GM23248 (cell line): ENCODE results near the gene ZNF438. TPM values are rescaled to one million over a fixed set of nuclear protein-coding genes. Genes with fewer than 3 reads are reported as not detected.
"Not testable (repeated sequence)": the region's sequence is repeated elsewhere in the genome, so short reads cannot be mapped to it uniquely, and the experiment has no call there.

Source experiments
- DNase-seq: peaks from one replicate; pipeline ENCODE4 v3.0.0-alpha.2; 2015
- H2AFZ ChIP-seq: fragments of 200-600 bp; sonication (generic); 2 replicates; pipeline ENCODE4 v1.6.1; 2016; ENCODE audit warnings: antibody characterized with exemption
- H3F3A ChIP-seq: fragments of 200-600 bp; sonication (generic); 2 replicates; pipeline ENCODE4 v1.6.1; 2016; ENCODE audit warnings: mild to moderate bottlenecking, antibody characterized with exemption, mixed run types; ENCODE audit not compliant: insufficient read depth
- H3K27ac ChIP-seq: fragments of 200-600 bp; sonication (generic); 2 replicates; pipeline ENCODE4 v1.5.1; 2016; ENCODE audit warnings: mild to moderate bottlenecking
- H3K27me3 ChIP-seq: fragments of 200-600 bp; sonication (generic); replicated peaks from 2 replicates; pipeline ENCODE4 v1.6.1; 2016; ENCODE audit warnings: mild to moderate bottlenecking; ENCODE audit not compliant: insufficient read depth
- H3K36me3 ChIP-seq: fragments of 200-600 bp; sonication (generic); 2 replicates; pipeline ENCODE4 v1.6.1; 2016; ENCODE audit warnings: low read depth, mild to moderate bottlenecking
- H3K4me1 ChIP-seq: fragments of 200-600 bp; sonication (generic); 2 replicates; pipeline ENCODE4 v1.6.1; 2016; ENCODE audit warnings: mild to moderate bottlenecking; ENCODE audit not compliant: insufficient read depth
- H3K4me2 ChIP-seq: fragments of 200-600 bp; sonication (generic); one replicate; pipeline ENCODE4 v1.6.1; 2016; ENCODE audit warnings: mild to moderate bottlenecking; ENCODE audit not compliant: unreplicated experiment
- H3K4me3 ChIP-seq: fragments of 200-600 bp; sonication (generic); 2 replicates; pipeline ENCODE4 v1.5.1; 2016; ENCODE audit warnings: mild to moderate bottlenecking
- H3K79me2 ChIP-seq: fragments of 200-600 bp; sonication (generic); 2 replicates; pipeline ENCODE4 v1.6.1; 2016; ENCODE audit warnings: mild to moderate bottlenecking; ENCODE audit not compliant: insufficient read depth
- H3K9ac ChIP-seq: fragments of 200-600 bp; sonication (generic); 2 replicates; pipeline ENCODE4 v1.6.1; 2016; ENCODE audit warnings: mild to moderate bottlenecking
- H3K9me2 ChIP-seq: fragments of 200-600 bp; sonication (generic); 2 replicates; pipeline ENCODE4 v1.6.1; 2016; ENCODE audit warnings: mixed run types, mild to moderate bottlenecking, moderate library complexity; ENCODE audit not compliant: insufficient read depth
- H3K9me3 ChIP-seq: fragments of 200-600 bp; sonication (generic); one replicate; pipeline ENCODE4 v1.6.1; 2017; ENCODE audit warnings: low read depth
- H4K20me1 ChIP-seq: fragments of 200-600 bp; sonication (generic); 2 replicates; pipeline ENCODE4 v1.6.0; 2016; ENCODE audit not compliant: insufficient read depth
- EZH2 ChIP-seq: fragments of 200-600 bp; sonication (generic); IDR thresholded peaks from 2 replicates; pipeline ENCODE4 v1.6.1; 2018; ENCODE audit warnings: antibody characterized with exemption, mild to moderate bottlenecking; ENCODE audit not compliant: insufficient read depth, poor library complexity, severe bottlenecking
- EZH2phosphoT487 ChIP-seq: fragments of 200-600 bp; sonication (generic); IDR thresholded peaks from 2 replicates; pipeline ENCODE4 v1.6.1; 2018; ENCODE audit warnings: antibody characterized with exemption, moderate library complexity, mild to moderate bottlenecking, low read depth; ENCODE audit not compliant: insufficient read depth
- WGBS, 2 experiments: methylation state at CpG; one replicate each; pipeline ENCODE4 v1.1.6; 2015 to 2017; ENCODE audit warnings: low lambda C conversion rate in 2 of 2, low coverage in 1 of 2; ENCODE audit errors: missing lambda C conversion rate in 2 of 2; 5-methylcytosine and 5-hydroxymethylcytosine counted together
- in situ Hi-C: fragments of 300-500 bp; cut with MboI; formaldehyde crosslinking; loops from 2 replicates; pipeline ENCODE4 v1.15.0; 2020
- polyA plus RNA-seq: library from polyadenylated mRNA; unstranded; fragments of >200 nt; fragmentation: Nextera tagmentation; extraction: Ambion mirVana; gene quantifications from 2 replicates; pipeline ENCODE4 v1.2.1, GENCODE V29; 2016
- total RNA-seq: library from RNA; depleted of rRNA; stranded (reverse); fragments of >200 nt; shearing (Covaris generic); gene quantifications from 2 replicates; pipeline ENCODE4 v1.2.3, GENCODE V29; 2014

The ZNF438 gene
- total and polyA plus RNA-seq, 2 experiments from 2014 or later, result 2.9 to 4.1 TPM

DNA sequence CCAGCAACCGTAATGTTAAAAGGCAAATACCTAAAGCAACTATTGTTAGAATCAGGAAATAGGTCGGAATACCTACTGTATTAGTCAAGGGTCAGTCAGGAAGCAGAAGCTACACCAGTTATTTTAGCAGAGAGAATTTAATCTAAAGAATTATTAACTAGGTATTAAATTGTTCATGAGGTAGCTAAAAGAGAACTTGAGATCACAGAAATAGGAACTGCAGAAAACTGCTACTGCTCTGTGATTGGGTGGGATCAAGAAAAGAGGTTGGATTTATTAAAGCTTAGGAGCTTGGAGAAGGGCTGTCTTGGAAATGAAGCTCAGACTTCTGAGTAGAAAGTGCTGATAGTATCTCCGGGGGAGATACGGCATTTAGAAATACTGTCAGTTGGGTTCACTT, 20.0 kb upstream of the ZNF438 start:
- Histone ChIP-seq H3K4me3 (peak overlapping the region; percentile 16; the same call in 1 of the 2 replicates), H3K27ac (0 out of 2 replicates have a peak overlapping the region, but pooled peaks have one; percentile 6), H3K4me2 (peak overlapping the region; percentile 70), H2AFZ (peak overlapping the region; percentile 38), H3K9me2 (no peaks in the 10 kb centered on the region), H3K36me3 (no peaks in the 10 kb centered on the region), H3K4me1 (peaks cover 19% of the 10 kb centered on the region), H3F3A (peaks cover 8% of the 10 kb centered on the region; the same call in 1 of the 2 replicates), H3K79me2 (no peaks in the 10 kb centered on the region), H4K20me1 (no peaks in the 10 kb centered on the region), H3K27me3 (no peaks in the 10 kb centered on the region), H3K9me3 (no peaks in the 10 kb centered on the region), H3K9ac (no peak overlapping the region)
- 49 to 57% methylated on average over 4 of the region's 4 CpGs for WGBS, 2 experiments
- in situ Hi-C loops, result no loop called here
- DNase-seq, result peak; percentile 46
- TF ChIP-seq EZH2 (no peak), EZH2phosphoT487 (no peak)

DNA sequence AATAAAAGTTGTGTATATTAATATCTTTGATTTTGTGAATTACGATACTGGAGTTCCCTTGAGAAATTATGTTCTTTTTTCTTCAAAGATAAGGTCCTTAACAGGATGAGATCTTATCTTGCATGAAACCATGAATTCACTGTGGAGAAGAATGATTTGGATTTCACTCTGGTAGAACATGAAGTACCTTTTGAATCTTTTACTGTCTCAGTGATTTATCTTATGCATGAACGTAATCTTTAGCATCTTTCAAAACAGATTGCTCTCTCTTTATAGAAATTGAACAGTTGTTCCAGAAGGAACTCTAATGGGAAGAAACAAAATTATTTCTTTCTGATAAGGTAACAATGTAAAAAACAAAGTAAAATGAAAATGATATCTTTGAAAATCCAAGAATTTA, 11.0 kb upstream of the ZNF438 start:
- H3K27ac ChIP-seq, result no peak overlapping the region
- no peaks in the 10 kb centered on the region for H3K79me2 ChIP-seq
- no peak for TF ChIP-seq EZH2phosphoT487
- no peak for TF ChIP-seq EZH2
- no peaks in the 10 kb centered on the region for H3K27me3 ChIP-seq
- no peaks in the 10 kb centered on the region for H4K20me1 ChIP-seq
- H3K4me2 ChIP-seq, result no peak overlapping the region
- H3K9ac ChIP-seq, result no peak overlapping the region
- H3K9me3 ChIP-seq, result no peaks in the 10 kb centered on the region
- no peak overlapping the region for H3K4me3 ChIP-seq
- no peaks in the 10 kb centered on the region for H3F3A ChIP-seq
- no peak overlapping the region for H2AFZ ChIP-seq
- WGBS, 2 experiments, result 85 to 96% methylated on average over 2 of the region's 2 CpGs
- H3K36me3 ChIP-seq, result no peaks in the 10 kb centered on the region
- DNase-seq, result no peak
- H3K4me1 ChIP-seq, result no peaks in the 10 kb centered on the region
- in situ Hi-C loops, result no loop called here
- no peaks in the 10 kb centered on the region for H3K9me2 ChIP-seq

DNA sequence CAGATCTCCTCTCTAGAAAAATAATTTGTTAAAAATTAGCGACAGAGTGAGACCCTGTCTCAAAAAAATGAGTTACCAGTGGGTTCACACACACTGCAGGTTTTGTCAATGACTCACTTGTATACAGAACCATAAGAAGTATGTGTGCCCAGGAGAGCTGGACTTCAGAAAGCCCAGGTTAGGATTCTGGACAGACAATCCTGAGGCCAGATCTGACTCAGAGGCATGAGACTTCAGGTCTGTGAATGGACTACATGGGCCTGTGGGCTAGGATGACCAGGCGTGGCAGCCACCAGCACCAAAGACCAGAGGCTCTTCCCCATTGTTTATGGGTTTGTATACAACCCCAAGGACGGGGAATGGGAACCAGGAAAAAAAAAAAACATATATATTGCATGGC, 9.3 kb upstream of the ZNF438 start:
- Histone ChIP-seq H3K9me2 (no peaks in the 10 kb centered on the region), H2AFZ (no peak overlapping the region), H3F3A (no peaks in the 10 kb centered on the region), H3K27ac (no peak overlapping the region), H4K20me1 (no peaks in the 10 kb centered on the region), H3K4me2 (no peak overlapping the region), H3K36me3 (no peaks in the 10 kb centered on the region), H3K4me3 (no peak overlapping the region), H3K9ac (no peak overlapping the region), H3K27me3 (no peaks in the 10 kb centered on the region), H3K9me3 (no peaks in the 10 kb centered on the region), H3K79me2 (no peaks in the 10 kb centered on the region), H3K4me1 (no peaks in the 10 kb centered on the region)
- WGBS, 2 experiments, result 75 to 90% methylated on average over 3 of the region's 3 CpGs
- in situ Hi-C loops, result no loop called here
- TF ChIP-seq EZH2 (no peak), EZH2phosphoT487 (no peak)
- no peak for DNase-seq

DNA sequence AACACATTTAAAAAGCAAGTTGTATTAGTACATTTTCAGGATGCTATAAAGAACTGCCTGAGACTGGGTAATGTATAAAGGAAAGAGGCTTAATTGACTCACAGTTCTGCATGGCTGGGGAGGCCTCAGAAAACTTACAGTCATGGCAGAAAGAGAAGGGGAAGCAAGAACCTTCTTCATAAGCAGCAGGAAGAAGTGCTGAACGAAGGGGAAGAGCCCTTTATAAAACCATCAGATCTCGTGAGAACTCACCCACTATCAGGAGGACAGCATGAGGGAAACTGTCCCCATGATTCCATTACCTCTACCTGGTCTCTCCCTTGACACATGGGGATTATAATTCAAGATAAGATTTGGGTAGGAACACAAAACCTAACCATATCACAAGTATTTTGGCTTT, 7.3 kb upstream of the ZNF438 start:
- 81 to 83% methylated on average over 2 of the region's 2 CpGs for WGBS, 2 experiments
- H3K27me3 ChIP-seq, H3K4me3 ChIP-seq, H3F3A ChIP-seq, H3K36me3 ChIP-seq, H3K79me2 ChIP-seq, H4K20me1 ChIP-seq, DNase-seq, H3K4me2 ChIP-seq, H3K9me3 ChIP-seq, H2AFZ ChIP-seq, in situ Hi-C loops, H3K9me2 ChIP-seq, H3K27ac ChIP-seq, H3K9ac ChIP-seq: not testable (repeated sequence)
- peaks cover 14% of the 10 kb centered on the region for H3K4me1 ChIP-seq

DNA sequence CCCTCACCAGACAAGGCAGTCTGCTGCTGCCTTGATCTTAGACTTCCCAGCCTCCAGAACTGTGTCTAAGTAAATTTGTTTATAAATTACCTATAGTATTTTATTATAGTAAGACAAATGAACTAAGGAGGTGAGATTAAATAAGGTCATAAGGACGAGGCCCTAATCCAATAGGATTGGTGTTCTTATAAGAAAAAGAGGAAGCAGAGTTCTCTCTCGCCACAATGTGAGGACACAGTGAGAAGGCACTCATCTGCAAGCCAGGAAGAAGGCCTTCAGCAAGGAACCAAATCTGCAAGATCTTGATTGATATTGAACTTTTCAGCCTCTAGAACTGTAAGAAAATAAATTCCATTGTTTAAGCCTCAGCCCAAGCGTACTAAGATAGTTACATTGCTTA, 6.1 kb upstream of the ZNF438 start:
- WGBS, 2 experiments, result 98 to 100% methylated on average over 3 of the region's 3 CpGs
- peaks cover 26% of the 10 kb centered on the region for H3K4me1 ChIP-seq
- no peak for TF ChIP-seq EZH2
- TF ChIP-seq EZH2phosphoT487, result no peak
- H4K20me1 ChIP-seq, result no peaks in the 10 kb centered on the region
- no peak overlapping the region for H3K9ac ChIP-seq
- no peak overlapping the region for H3K4me3 ChIP-seq
- no peaks in the 10 kb centered on the region for H3K36me3 ChIP-seq
- peaks cover 22% of the 10 kb centered on the region for H3F3A ChIP-seq
- H3K9me3 ChIP-seq, result no peaks in the 10 kb centered on the region
- in situ Hi-C loops, result no loop called here
- no peak overlapping the region for H3K27ac ChIP-seq
- no peak for DNase-seq
- H3K79me2 ChIP-seq, result no peaks in the 10 kb centered on the region
- H2AFZ ChIP-seq, result no peak overlapping the region
- H3K27me3 ChIP-seq, result no peaks in the 10 kb centered on the region
- H3K4me2 ChIP-seq, result no peak overlapping the region
- H3K9me2 ChIP-seq, result no peaks in the 10 kb centered on the region
